A673 (cell line): ENCODE results near the gene ANKRD44. TPM values are rescaled to one million over a fixed set of nuclear protein-coding genes. Genes with fewer than 3 reads are reported as not detected.

Experiments used
- BruUV-seq: library from RNA; stranded (reverse); fragments of 400-500 nt; replicated peaks from 2 replicates; lab custom pipeline; 2021; lab: Mats Ljungman, UMichigan
- CTCF ChIA-PET: fragments of 300-600 bp; sonication (Branson Sonifier 250); formaldehyde crosslinking; loops from one replicate; lab custom pipeline; 2022; ENCODE audit warnings: antibody characterized with exemption; lab: Charles Lee
- POLR2A ChIA-PET: fragments of 300-600 bp; sonication (Branson Sonifier 250); formaldehyde crosslinking; loops from one replicate; lab custom pipeline; 2022; ENCODE audit warnings: antibody characterized with exemption; ENCODE audit not compliant: low non-redundant PET; lab: Charles Lee
- DNase-seq: peaks from one replicate; pipeline ENCODE4 v3.0.0-alpha.2; 2015; ENCODE audit warnings: low spot score
- H3K27ac ChIP-seq: fragments of 200-600 bp; sonication (generic); 2 replicates; pipeline ENCODE4 v1.5.1; 2016; ENCODE audit warnings: mixed run types, low read depth, mild to moderate bottlenecking, mixed read lengths, antibody characterized with exemption, low read length; ENCODE audit not compliant: poor library complexity, severe bottlenecking
- H3K27me3 ChIP-seq: fragments of 200-600 bp; sonication (generic); replicated peaks from 2 replicates; pipeline ENCODE4 v1.6.1; 2017; ENCODE audit warnings: mixed run types, low read depth, mild to moderate bottlenecking, mixed read lengths, antibody characterized with exemption, low read length; ENCODE audit not compliant: insufficient read depth, poor library complexity
- H3K36me3 ChIP-seq: fragments of 200-600 bp; sonication (generic); 2 replicates; pipeline ENCODE4 v1.6.1; 2016; ENCODE audit warnings: mixed run types, mild to moderate bottlenecking, mixed read lengths, antibody characterized with exemption, low read length; ENCODE audit not compliant: insufficient read depth, poor library complexity, severe bottlenecking
- H3K4me1 ChIP-seq: fragments of 200-600 bp; sonication (generic); 2 replicates; pipeline ENCODE4 v1.6.1; 2017; ENCODE audit warnings: mixed run types, mild to moderate bottlenecking, mixed read lengths, antibody characterized with exemption, low read length; ENCODE audit not compliant: insufficient read depth, poor library complexity, severe bottlenecking
- H3K4me3 ChIP-seq: fragments of 200-600 bp; sonication (generic); 2 replicates; pipeline ENCODE4 v1.5.1; 2016; ENCODE audit warnings: low read depth, mixed run types, mild to moderate bottlenecking, mixed read lengths, low read length; ENCODE audit not compliant: poor library complexity, severe bottlenecking
- H3K9me3 ChIP-seq: fragments of 200-600 bp; sonication (generic); 2 replicates; pipeline ENCODE4 v1.6.1; 2016; ENCODE audit warnings: mixed run types, low read depth, mild to moderate bottlenecking, mixed read lengths, antibody characterized with exemption, low read length; ENCODE audit not compliant: poor library complexity, severe bottlenecking
- EZH2 ChIP-seq: fragments of 200-600 bp; sonication (generic); IDR thresholded peaks from 2 replicates; pipeline ENCODE4 v1.6.1; 2017; ENCODE audit warnings: borderline replicate concordance, low read depth, mild to moderate bottlenecking, mixed read lengths, antibody characterized with exemption, low read length; ENCODE audit not compliant: poor library complexity, severe bottlenecking
- intact Hi-C: fragments of 100-400 bp; cut with micrococcal nuclease; formaldehyde crosslinking; loops from one replicate; pipeline ENCODE4 v1.10.0; 2022; ENCODE audit not compliant: unreplicated experiment
- total RNA-seq: library from RNA; stranded (reverse); gene quantifications from 2 replicates; pipeline ENCODE4 v1.2.3, GENCODE V29; 2021
- TF ChIP-seq, protein P1 (sequence below): fragments of 300-800, 200-600 bp; sonication (generic); conservative IDR thresholded peaks from 2 replicates; pipeline ENCODE4 v1.5.1; 2017; ENCODE audit warnings: low read depth, mild to moderate bottlenecking, antibody characterized with exemption, low read length, moderate library complexity, mixed read lengths

Gene ANKRD44
- total RNA-seq, 1 experiment from 2014 or later: 17.0 TPM

DNA sequence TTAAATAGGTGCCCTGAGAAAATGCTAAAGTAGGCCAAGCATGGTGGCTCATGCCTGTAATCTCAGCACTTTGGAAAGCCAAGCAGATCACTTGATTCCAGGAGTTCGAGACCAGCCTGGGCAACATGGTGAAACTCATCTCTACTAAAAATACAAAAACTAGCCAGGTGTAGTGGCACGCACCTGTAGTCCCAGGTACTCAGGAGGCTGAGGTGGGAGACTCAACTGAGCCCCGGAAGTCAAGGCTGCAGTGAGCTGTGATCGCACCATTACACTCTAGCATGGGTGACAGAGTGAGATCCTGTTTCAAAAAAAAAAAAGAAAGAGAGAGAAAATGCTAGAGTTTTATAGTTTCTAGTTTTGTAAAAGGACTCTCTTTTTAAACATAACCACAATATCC lies 12.0 kb downstream of the ANKRD44 start:
- Histone ChIP-seq H3K27ac (no peak overlapping the region), H3K36me3 (no peaks in the 10 kb centered on the region), H3K4me1 (peaks cover 13% of the 10 kb centered on the region), H3K4me3 (no peak overlapping the region), H3K27me3 (no peaks in the 10 kb centered on the region), H3K9me3 (no peaks in the 10 kb centered on the region)
- BruUV-seq: no TSS peak
- TF ChIP-seq, protein P1, sequence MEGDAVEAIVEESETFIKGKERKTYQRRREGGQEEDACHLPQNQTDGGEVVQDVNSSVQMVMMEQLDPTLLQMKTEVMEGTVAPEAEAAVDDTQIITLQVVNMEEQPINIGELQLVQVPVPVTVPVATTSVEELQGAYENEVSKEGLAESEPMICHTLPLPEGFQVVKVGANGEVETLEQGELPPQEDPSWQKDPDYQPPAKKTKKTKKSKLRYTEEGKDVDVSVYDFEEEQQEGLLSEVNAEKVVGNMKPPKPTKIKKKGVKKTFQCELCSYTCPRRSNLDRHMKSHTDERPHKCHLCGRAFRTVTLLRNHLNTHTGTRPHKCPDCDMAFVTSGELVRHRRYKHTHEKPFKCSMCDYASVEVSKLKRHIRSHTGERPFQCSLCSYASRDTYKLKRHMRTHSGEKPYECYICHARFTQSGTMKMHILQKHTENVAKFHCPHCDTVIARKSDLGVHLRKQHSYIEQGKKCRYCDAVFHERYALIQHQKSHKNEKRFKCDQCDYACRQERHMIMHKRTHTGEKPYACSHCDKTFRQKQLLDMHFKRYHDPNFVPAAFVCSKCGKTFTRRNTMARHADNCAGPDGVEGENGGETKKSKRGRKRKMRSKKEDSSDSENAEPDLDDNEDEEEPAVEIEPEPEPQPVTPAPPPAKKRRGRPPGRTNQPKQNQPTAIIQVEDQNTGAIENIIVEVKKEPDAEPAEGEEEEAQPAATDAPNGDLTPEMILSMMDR: no peak
- no peak for TF ChIP-seq EZH2
- POLR2A ChIA-PET: no interaction called here
- CTCF ChIA-PET: no interaction called here
- no peak for DNase-seq
- intact Hi-C loops: no loop called here

DNA sequence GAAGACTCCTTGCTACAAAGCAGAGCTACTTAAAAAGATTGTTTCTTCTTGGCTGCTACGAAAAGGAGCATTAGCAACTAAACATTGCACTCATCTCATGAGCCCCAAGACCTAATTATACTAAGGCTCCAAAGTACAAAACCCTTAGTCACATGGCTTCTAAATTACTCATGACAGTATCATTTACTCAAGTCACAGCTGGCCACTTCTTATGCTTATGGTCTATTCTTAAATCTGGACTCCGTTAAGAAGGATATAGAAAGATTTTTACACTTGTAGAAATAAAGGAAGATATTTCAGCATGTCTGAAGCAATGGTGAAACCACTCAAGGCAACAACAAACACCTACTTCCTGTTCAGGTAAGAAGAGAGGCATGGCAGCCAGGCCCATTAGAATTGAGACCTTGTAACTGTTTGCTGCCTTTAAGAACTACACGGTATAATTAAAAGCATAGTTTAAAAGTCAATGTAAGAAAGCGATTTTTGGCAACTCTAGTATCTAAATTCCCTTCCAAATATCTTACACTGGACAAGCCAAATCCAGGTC lies 12.7 kb downstream of the ANKRD44 start:
- no TSS peak for BruUV-seq
- CTCF ChIA-PET: no interaction called here
- POLR2A ChIA-PET: no interaction called here
- H3K4me3 ChIP-seq: no peak overlapping the region
- DNase-seq: no peak
- intact Hi-C loops: no loop called here
- H3K27ac ChIP-seq: no peak overlapping the region
- H3K27me3 ChIP-seq: no peaks in the 10 kb centered on the region
- no peak for TF ChIP-seq EZH2
- TF ChIP-seq, protein P1: no peak
- no peaks in the 10 kb centered on the region for H3K36me3 ChIP-seq
- peaks cover 20% of the 10 kb centered on the region for H3K4me1 ChIP-seq
- no peaks in the 10 kb centered on the region for H3K9me3 ChIP-seq

DNA sequence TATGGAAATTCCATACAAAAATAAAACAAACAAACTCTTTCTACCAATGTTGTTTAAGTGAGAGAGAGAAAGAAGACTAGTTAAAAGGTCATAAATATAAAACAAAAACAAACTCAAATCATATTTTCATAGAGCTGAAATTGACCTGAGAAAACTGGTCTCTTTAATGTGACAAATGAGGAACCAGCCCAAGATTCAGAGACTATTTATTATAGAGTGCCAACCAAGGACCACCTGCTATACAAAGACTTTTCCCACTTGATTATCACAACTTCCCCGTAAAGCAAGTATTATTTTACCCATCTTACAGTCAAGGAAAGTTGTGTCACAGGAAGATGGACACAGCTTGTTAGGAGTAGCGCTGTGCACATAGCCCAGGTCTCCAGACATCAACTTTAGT lies 13.3 kb downstream of the ANKRD44 start:
- Histone ChIP-seq H3K27me3 (no peaks in the 10 kb centered on the region), H3K36me3 (no peaks in the 10 kb centered on the region), H3K4me1 (peaks cover 26% of the 10 kb centered on the region), H3K9me3 (no peaks in the 10 kb centered on the region), H3K4me3 (no peak overlapping the region), H3K27ac (no peak overlapping the region)
- TF ChIP-seq EZH2: no peak
- TF ChIP-seq, protein P1: no peak
- intact Hi-C loops: no loop called here
- no TSS peak for BruUV-seq
- CTCF ChIA-PET: no interaction called here
- POLR2A ChIA-PET: no interaction called here
- DNase-seq: no peak
